Panc1 (cell line): Measurements from ENCODE around the gene CDC7. TPM values are rescaled to one million over a fixed set of nuclear protein-coding genes. Genes with fewer than 3 reads are reported as not detected.

Experiments
- ATAC-seq: fragments of 200-7000 bp; cut with Tn5 transposase; 2 replicates; pipeline ENCODE4 v1.9.1; 2020; ENCODE audit warnings: mild to moderate bottlenecking, moderate library complexity
- BruUV-seq: library from RNA; stranded (reverse); fragments of 400-500 nt; replicated peaks from 2 replicates; lab custom pipeline; 2021; lab: Mats Ljungman, UMichigan
- CTCF ChIA-PET: fragments of 300-600 bp; sonication (Branson Sonifier 250); formaldehyde crosslinking; loops from one replicate; lab custom pipeline; 2022; ENCODE audit warnings: antibody characterized with exemption; lab: Charles Lee
- POLR2A ChIA-PET: fragments of 300-600 bp; sonication (Branson Sonifier 250); formaldehyde crosslinking; loops from one replicate; lab custom pipeline; 2022; ENCODE audit warnings: antibody characterized with exemption; lab: Charles Lee
- DNase-seq: peaks from one replicate; pipeline ENCODE4 v3.0.0-alpha.2; 2010; ENCODE audit warnings: low read depth, low spot score
- H3K27ac ChIP-seq: 2 replicates; pipeline ENCODE4 v1.5.1; 2011; ENCODE audit warnings: mild to moderate bottlenecking, low read length, inconsistent platforms
- H3K27me3 ChIP-seq: fragments of 200-500 bp; sonication (Bioruptor generic); 2 replicates; pipeline ENCODE4 v1.6.0; 2014; ENCODE audit warnings: low read length, inconsistent platforms; ENCODE audit not compliant: control insufficient read depth, insufficient read depth
- H3K36me3 ChIP-seq: fragments of 200-500 bp; sonication (Bioruptor generic); 2 replicates; pipeline ENCODE4 v1.5.1; 2014; ENCODE audit warnings: inconsistent platforms, mild to moderate bottlenecking, low read length, moderate library complexity; ENCODE audit not compliant: control insufficient read depth, insufficient read depth
- H3K4me1 ChIP-seq: 2 replicates; pipeline ENCODE4 v1.5.1; 2011; ENCODE audit warnings: inconsistent platforms, mild to moderate bottlenecking, low read length, moderate library complexity; ENCODE audit not compliant: control insufficient read depth, insufficient read depth
- H3K4me3 ChIP-seq, 2 experiments: 2 replicates each; pipeline ENCODE4 v1.5.1; 2011 to 2012; ENCODE audit warnings: low read depth in 2 of 2, low read length in 2 of 2, mild to moderate bottlenecking in 2 of 2, inconsistent platforms in 1 of 2, moderate library complexity in 1 of 2
- H3K9me3 ChIP-seq: fragments of 200-500 bp; sonication (Bioruptor generic); 2 replicates; pipeline ENCODE4 v1.5.1; 2014; ENCODE audit warnings: low read depth, mild to moderate bottlenecking, inconsistent platforms, low read length, moderate library complexity; ENCODE audit not compliant: control insufficient read depth, insufficient read depth
- POLR2AphosphoS5 ChIP-seq: IDR thresholded peaks from 2 replicates; pipeline ENCODE4 v1.6.1; 2012; ENCODE audit warnings: mild to moderate bottlenecking, low read depth, low read length, moderate library complexity
- SIN3A ChIP-seq: IDR thresholded peaks from 2 replicates; pipeline ENCODE4 v1.6.1; 2012; ENCODE audit warnings: low read depth, mild to moderate bottlenecking, low read length, moderate library complexity, borderline replicate concordance; ENCODE audit not compliant: insufficient read depth
- TCF7L2 ChIP-seq: IDR thresholded peaks from 2 replicates; pipeline ENCODE4 v1.6.1; 2011; ENCODE audit warnings: mild to moderate bottlenecking, low read depth, low read length, inconsistent platforms
- in situ Hi-C: cut with HindIII; loops from 2 replicates; pipeline ENCODE4 v1.10.0; 2016; ENCODE audit warnings: low sequenced_read_pairs, low pct_unique_long_range_greater_than_20kb
- intact Hi-C: fragments of 100-400 bp; cut with micrococcal nuclease; formaldehyde crosslinking; loops from one replicate; pipeline ENCODE4 v1.10.0; 2022; ENCODE audit not compliant: unreplicated experiment
- total RNA-seq: library from RNA; stranded (reverse); gene quantifications from one replicate; pipeline ENCODE4 v1.2.1, GENCODE V29; 2021; ENCODE audit not compliant: unreplicated experiment
- TF ChIP-seq, protein P1 (sequence below), 2 experiments: IDR thresholded peaks; 2 replicates each; pipeline ENCODE4 v1.6.1; 2011 to 2012; ENCODE audit warnings: low read depth in 2 of 2, control low read depth in 1 of 2, low read length in 1 of 2, mild to moderate bottlenecking in 1 of 2, moderate library complexity in 1 of 2; ENCODE audit not compliant: insufficient read depth in 1 of 2
- TF ChIP-seq, protein P2 (sequence below): fragments of 450-650 bp; IDR thresholded peaks from 2 replicates; pipeline ENCODE4 v1.5.1; 2017; ENCODE audit warnings: mild to moderate bottlenecking

CDC7 gene
- total RNA-seq, 1 experiment from 2014 or later = 30.1 TPM

- no peaks in the 10 kb centered on the region for H3K4me1 ChIP-seq
- ChIA-PET POLR2A (no interaction called here), CTCF (no interaction called here)
- no peak overlapping the region for H3K27ac ChIP-seq
- TF ChIP-seq TCF7L2 (no peak), POLR2AphosphoS5 (no peak), SIN3A (no peak)
- TF ChIP-seq, protein P1, sequence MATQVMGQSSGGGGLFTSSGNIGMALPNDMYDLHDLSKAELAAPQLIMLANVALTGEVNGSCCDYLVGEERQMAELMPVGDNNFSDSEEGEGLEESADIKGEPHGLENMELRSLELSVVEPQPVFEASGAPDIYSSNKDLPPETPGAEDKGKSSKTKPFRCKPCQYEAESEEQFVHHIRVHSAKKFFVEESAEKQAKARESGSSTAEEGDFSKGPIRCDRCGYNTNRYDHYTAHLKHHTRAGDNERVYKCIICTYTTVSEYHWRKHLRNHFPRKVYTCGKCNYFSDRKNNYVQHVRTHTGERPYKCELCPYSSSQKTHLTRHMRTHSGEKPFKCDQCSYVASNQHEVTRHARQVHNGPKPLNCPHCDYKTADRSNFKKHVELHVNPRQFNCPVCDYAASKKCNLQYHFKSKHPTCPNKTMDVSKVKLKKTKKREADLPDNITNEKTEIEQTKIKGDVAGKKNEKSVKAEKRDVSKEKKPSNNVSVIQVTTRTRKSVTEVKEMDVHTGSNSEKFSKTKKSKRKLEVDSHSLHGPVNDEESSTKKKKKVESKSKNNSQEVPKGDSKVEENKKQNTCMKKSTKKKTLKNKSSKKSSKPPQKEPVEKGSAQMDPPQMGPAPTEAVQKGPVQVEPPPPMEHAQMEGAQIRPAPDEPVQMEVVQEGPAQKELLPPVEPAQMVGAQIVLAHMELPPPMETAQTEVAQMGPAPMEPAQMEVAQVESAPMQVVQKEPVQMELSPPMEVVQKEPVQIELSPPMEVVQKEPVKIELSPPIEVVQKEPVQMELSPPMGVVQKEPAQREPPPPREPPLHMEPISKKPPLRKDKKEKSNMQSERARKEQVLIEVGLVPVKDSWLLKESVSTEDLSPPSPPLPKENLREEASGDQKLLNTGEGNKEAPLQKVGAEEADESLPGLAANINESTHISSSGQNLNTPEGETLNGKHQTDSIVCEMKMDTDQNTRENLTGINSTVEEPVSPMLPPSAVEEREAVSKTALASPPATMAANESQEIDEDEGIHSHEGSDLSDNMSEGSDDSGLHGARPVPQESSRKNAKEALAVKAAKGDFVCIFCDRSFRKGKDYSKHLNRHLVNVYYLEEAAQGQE (IDR thresholded peaks at IDR 0.05; ENCODE audit: insufficient read depth in 1 of 2, low read depth in 2 of 2, low read length in 1 of 2) = no peak
- TF ChIP-seq, protein P2, sequence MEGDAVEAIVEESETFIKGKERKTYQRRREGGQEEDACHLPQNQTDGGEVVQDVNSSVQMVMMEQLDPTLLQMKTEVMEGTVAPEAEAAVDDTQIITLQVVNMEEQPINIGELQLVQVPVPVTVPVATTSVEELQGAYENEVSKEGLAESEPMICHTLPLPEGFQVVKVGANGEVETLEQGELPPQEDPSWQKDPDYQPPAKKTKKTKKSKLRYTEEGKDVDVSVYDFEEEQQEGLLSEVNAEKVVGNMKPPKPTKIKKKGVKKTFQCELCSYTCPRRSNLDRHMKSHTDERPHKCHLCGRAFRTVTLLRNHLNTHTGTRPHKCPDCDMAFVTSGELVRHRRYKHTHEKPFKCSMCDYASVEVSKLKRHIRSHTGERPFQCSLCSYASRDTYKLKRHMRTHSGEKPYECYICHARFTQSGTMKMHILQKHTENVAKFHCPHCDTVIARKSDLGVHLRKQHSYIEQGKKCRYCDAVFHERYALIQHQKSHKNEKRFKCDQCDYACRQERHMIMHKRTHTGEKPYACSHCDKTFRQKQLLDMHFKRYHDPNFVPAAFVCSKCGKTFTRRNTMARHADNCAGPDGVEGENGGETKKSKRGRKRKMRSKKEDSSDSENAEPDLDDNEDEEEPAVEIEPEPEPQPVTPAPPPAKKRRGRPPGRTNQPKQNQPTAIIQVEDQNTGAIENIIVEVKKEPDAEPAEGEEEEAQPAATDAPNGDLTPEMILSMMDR = no peak
- in situ Hi-C loops = no loop called here
- H3K36me3 ChIP-seq = no peaks in the 10 kb centered on the region
- ATAC-seq = no peak
- H3K4me3 ChIP-seq = no peak overlapping the region
- BruUV-seq = no TSS peak
- no peak for DNase-seq
- intact Hi-C loops = no loop called here
- no peaks in the 10 kb centered on the region for H3K9me3 ChIP-seq
- H3K27me3 ChIP-seq = no peaks in the 10 kb centered on the region
These were observed 10.2 kb upstream of the CDC7 start for GRCh38 chr1:91490501-91490900.

DNA sequence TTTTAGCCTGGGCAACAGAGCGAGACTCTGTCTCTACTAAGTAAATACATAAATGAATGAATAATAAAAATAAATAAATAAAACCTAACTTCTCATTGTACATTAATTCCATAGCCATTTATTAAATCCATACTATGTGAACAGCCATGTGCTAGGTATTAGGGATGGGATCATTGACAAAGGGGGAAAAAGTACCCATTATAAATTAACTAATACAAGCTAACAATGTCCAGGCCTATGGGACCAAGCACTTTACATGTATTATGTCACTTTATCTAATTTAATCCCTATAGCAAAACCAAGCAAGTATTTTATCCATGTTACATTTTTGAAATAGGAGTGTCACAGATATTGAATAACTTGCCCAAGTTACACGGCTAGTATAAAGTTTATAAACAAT lies 2.6 kb upstream of the CDC7 start:
- ATAC-seq = no peak
- no peak for DNase-seq
- Histone ChIP-seq H3K9me3 (no peaks in the 10 kb centered on the region), H3K27me3 (no peaks in the 10 kb centered on the region), H3K4me3 (no peak overlapping the region), H3K36me3 (no peaks in the 10 kb centered on the region), H3K4me1 (peaks cover 14% of the 10 kb centered on the region), H3K27ac (no peak overlapping the region)
- in situ Hi-C loops = no loop called here
- TF ChIP-seq, protein P1 (IDR thresholded peaks at IDR 0.05; ENCODE audit: insufficient read depth in 1 of 2, low read depth in 2 of 2, low read length in 1 of 2) = no peak
- TF ChIP-seq POLR2AphosphoS5 (no peak), SIN3A (no peak), TCF7L2 (no peak)
- TF ChIP-seq, protein P2 = no peak
- no TSS peak for BruUV-seq
- ChIA-PET POLR2A (no interaction called here), CTCF (no interaction called here)
- intact Hi-C loops = no loop called here
